HepG2 (cell line): ENCODE results near the gene NEU1. TPM values are rescaled to one million over a fixed set of nuclear protein-coding genes. Genes with fewer than 3 reads are reported as not detected.
"Not testable (repeated sequence)": the region's sequence is repeated elsewhere in the genome, so short reads cannot be mapped to it uniquely, and the experiment has no call there.

Experiments
- ATAC-seq: fragments of 200-7000 bp; cut with Tn5 transposase; 3 replicates; pipeline ENCODE4 v1.9.1; 2020; ENCODE audit warnings: mild to moderate bottlenecking, moderate library complexity
- BruUV-seq: library from RNA; stranded (reverse); fragments of 400-500 nt; replicated peaks from 2 replicates; lab custom pipeline; 2021; lab: Mats Ljungman, UMichigan
- CTCF ChIA-PET: fragments of 300-600 bp; formaldehyde crosslinking; extraction: SDS; loops from one replicate; lab custom pipeline; 2021; ENCODE audit warnings: low total read pairs, inconsistent platforms, low intra/inter-chr PET ratio; lab: Yijun Ruan, JAX
- POLR2A ChIA-PET: fragments of 350-600 bp; sonication (Branson Sonifier 250); formaldehyde crosslinking; loops from one replicate; lab custom pipeline; 2020; ENCODE audit warnings: antibody characterized with exemption, inconsistent platforms; lab: Yijun Ruan, JAX
- DNase-seq: peaks from one replicate; pipeline ENCODE4 v3.0.0-alpha.2; 2015; ENCODE audit warnings: low spot score
- FAIRE-seq: peaks from 3 replicates; lab custom pipeline; 2011; peaks lifted over from hg19 to GRCh38; lab: Jason Lieb, UNC
- H2AFZ ChIP-seq: one replicate; pipeline ENCODE4 v1.6.1; 2011; ENCODE audit warnings: low read length, inconsistent platforms
- H3K27ac ChIP-seq: fragments of 300-600 bp; 3 replicates; pipeline ENCODE4 v1.8.0; 2011; ENCODE audit warnings: mixed run types, mild to moderate bottlenecking, mixed read lengths, low read length, inconsistent platforms; ENCODE audit not compliant: insufficient read depth; ENCODE audit errors: extremely low read length
- H3K27me3 ChIP-seq, 2 experiments: fragments of 200-600 bp in 1 of 2; 2 replicates in 1 of 2; 3 replicates in 1 of 2; pipeline versions ENCODE4 v1.6.0 to v1.8.0; 2011; ENCODE audit warnings: low read length in 2 of 2, mild to moderate bottlenecking in 2 of 2, moderate library complexity in 2 of 2, inconsistent platforms in 1 of 2; ENCODE audit not compliant: insufficient read depth in 2 of 2, control insufficient read depth in 1 of 2
- H3K36me3 ChIP-seq, 2 experiments: fragments of 200-600 bp in 1 of 2; replicated peaks in 1 of 2; 2 replicates in 1 of 2; 3 replicates in 1 of 2; pipeline versions ENCODE4 v1.5.1 to v1.8.0; 2011; ENCODE audit warnings: low read length in 2 of 2, inconsistent platforms in 1 of 2; ENCODE audit not compliant: insufficient read depth in 2 of 2, control insufficient read depth in 1 of 2
- H3K4me1 ChIP-seq: 2 replicates; pipeline ENCODE4 v1.5.1; 2012; ENCODE audit warnings: low read length, inconsistent platforms; ENCODE audit not compliant: insufficient read depth
- H3K4me2 ChIP-seq: 2 replicates; pipeline ENCODE4 v1.6.0; 2011; ENCODE audit warnings: low read depth, low read length, inconsistent platforms
- H3K4me3 ChIP-seq, 3 experiments: fragments of 200-600 bp in 1 of 3; sonication (generic), shearing (Covaris generic) in 1 of 3; replicated peaks in 1 of 3; 2 replicates each; pipeline ENCODE4 v1.5.1; 2011 to 2016; ENCODE audit warnings: low read length in 3 of 3, inconsistent platforms in 2 of 3, low read depth in 2 of 3, mild to moderate bottlenecking in 2 of 3, control low read depth in 1 of 3, mixed read lengths in 1 of 3; ENCODE audit not compliant: insufficient read depth in 1 of 3
- H3K79me2 ChIP-seq: one replicate; pipeline ENCODE4 v1.6.1; 2011; ENCODE audit warnings: low read length, inconsistent platforms; ENCODE audit not compliant: insufficient read depth
- H3K9ac ChIP-seq: 2 replicates; pipeline ENCODE4 v1.6.0; 2011; ENCODE audit warnings: mild to moderate bottlenecking, low read depth, low read length, inconsistent platforms; ENCODE audit not compliant: insufficient read depth
- H3K9me3 ChIP-seq: 2 replicates; pipeline ENCODE4 v1.5.1; 2012; ENCODE audit warnings: mild to moderate bottlenecking, low read length
- H4K20me1 ChIP-seq: 2 replicates; pipeline ENCODE4 v1.6.0; 2011; ENCODE audit warnings: inconsistent platforms, mild to moderate bottlenecking, low read length, moderate library complexity; ENCODE audit not compliant: insufficient read depth
- PTBP1 ChIP-seq: fragments of 200-400 bp; formaldehyde crosslinking; IDR thresholded peaks from 2 replicates; pipeline ENCODE4 v1.6.1; 2018; ENCODE audit warnings: low read length, low read depth; ENCODE audit not compliant: poor library complexity, severe bottlenecking
- ZNF441 ChIP-seq: sonication (generic); formaldehyde crosslinking; IDR thresholded peaks from 2 replicates; pipeline ENCODE4 v1.7.0; 2021; ENCODE audit warnings: missing genetic modification reagents, borderline replicate concordance
- WGBS: methylation state at CpG from one replicate; pipeline ENCODE4 v1.1.6; 2017; ENCODE audit warnings: low lambda C conversion rate; 5-methylcytosine and 5-hydroxymethylcytosine counted together
- in situ Hi-C: cut with HindIII; loops from 2 replicates; pipeline ENCODE4 v1.10.0; 2017; ENCODE audit warnings: low pct_unique_long_range_greater_than_20kb; ENCODE audit not compliant: extremely low pct_ligation_motif_present
- intact Hi-C: fragments of 100-400 bp; cut with micrococcal nuclease; formaldehyde crosslinking; loops from one replicate; pipeline ENCODE4 v1.10.0; 2022; ENCODE audit not compliant: unreplicated experiment
- polyA plus RNA-seq, 8 experiments: library from polyadenylated mRNA; depleted of rRNA in 3 of 8; stranded (reverse) in 7 of 8; unstranded in 1 of 8; fragments of >200 nt; fragmentation: Illumina TruSeq in 4 of 8; extraction: Trizol in 4 of 8; gene quantifications; 2 replicates each; pipeline versions ENCODE4 v1.2.1 to v1.2.3, GENCODE V29; 2011 to 2016; ENCODE audit warnings: low read depth in 4 of 8, missing spikeins in 1 of 8, mixed read lengths in 1 of 8; ENCODE audit not compliant: insufficient read depth in 1 of 8
- total RNA-seq, 5 experiments: library from RNA; depleted of rRNA; stranded (reverse); fragments of >200 nt; fragmentation: Illumina TruSeq; extraction: Trizol; gene quantifications; 2 replicates each; pipeline ENCODE4 v1.2.3, GENCODE V29; 2016; ENCODE audit warnings: low read depth in 1 of 5
- TF ChIP-seq, protein P1 (sequence below): sonication (generic); formaldehyde crosslinking; IDR thresholded peaks from 2 replicates; pipeline ENCODE4 v1.5.0; 2020; ENCODE audit warnings: missing genetic modification reagents
- TF ChIP-seq, protein P2 (sequence below): sonication (generic); formaldehyde crosslinking; IDR thresholded peaks from 2 replicates; pipeline ENCODE4 v1.5.0; 2020; ENCODE audit warnings: mild to moderate bottlenecking, missing genetic modification reagents

Gene NEU1
- total and polyA plus RNA-seq, 2 of the 13 experiments (the other 11 are each of a cell fraction or from before 2014, with no cell fraction given): 215 to 297 TPM

DNA sequence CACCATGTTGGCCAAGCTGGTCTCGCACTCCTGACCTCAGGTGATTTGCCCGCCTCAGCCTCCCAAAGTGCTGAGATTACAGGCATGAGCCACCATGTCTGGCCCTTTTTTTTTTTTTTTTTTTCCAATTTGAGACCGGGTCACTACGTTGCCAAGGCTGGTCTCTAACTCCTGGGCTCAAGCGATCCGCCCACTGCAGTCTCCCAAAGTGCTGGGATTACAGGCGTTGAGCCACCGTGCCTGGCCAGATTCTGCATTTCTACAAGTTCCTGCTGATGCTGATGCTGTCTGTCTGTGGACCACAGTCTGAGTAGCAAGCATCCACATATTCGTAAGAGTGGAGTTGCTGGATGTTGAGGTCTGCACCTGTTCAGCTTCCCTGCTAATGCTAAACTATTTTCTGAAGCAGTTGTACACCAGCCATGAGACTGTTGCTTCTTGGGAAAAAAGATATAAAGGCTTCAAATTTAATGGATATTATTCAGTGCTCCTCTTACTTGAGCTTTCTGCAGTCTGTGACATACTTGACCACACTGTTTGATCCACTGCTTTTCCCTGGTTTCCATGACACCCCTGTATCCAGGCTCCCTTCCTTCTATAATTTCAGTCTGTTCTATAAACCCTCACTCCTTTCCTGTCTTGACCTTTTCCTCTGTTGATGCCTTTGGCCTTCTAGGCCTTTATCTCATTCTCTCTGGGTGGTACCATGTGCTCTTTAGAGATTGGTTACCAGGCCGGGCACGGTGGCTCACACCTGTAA lies 49.4 kb upstream of the NEU1 start:
- in situ Hi-C loops (loop anchor here (25.0 kb wide), 1 partner anchor 1050 kb away; the partner anchor contains the start of genes BRD2 and HLA-DMA), intact Hi-C loops (no loop called here)
- H4K20me1 ChIP-seq: no peaks in the 10 kb centered on the region
- H3K27ac ChIP-seq: no peak overlapping the region
- H3K36me3 ChIP-seq: no peaks in the 10 kb centered on the region
- H3K4me2 ChIP-seq: no peak overlapping the region
- ChIA-PET CTCF (no interaction called here), POLR2A (no interaction called here)
- H3K27me3 ChIP-seq: no peaks in the 10 kb centered on the region; a peak in 1 of 5 replicates
- BruUV-seq: no TSS peak
- TF ChIP-seq, protein P1, sequence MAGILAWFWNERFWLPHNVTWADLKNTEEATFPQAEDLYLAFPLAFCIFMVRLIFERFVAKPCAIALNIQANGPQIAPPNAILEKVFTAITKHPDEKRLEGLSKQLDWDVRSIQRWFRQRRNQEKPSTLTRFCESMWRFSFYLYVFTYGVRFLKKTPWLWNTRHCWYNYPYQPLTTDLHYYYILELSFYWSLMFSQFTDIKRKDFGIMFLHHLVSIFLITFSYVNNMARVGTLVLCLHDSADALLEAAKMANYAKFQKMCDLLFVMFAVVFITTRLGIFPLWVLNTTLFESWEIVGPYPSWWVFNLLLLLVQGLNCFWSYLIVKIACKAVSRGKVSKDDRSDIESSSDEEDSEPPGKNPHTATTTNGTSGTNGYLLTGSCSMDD: 0 out of 2 replicates have a peak, but pooled peaks have one; percentile 24
- TF ChIP-seq ZNF441 (CRISPR knock-in tag): no peak
- no peak for TF ChIP-seq PTBP1
- no peaks in the 10 kb centered on the region for H3K9me3 ChIP-seq
- H3K9ac ChIP-seq: no peak overlapping the region
- no peaks in the 10 kb centered on the region for H3K79me2 ChIP-seq
- FAIRE-seq (no peak), ATAC-seq (no peak), DNase-seq (no peak)
- peaks cover 33% of the 10 kb centered on the region for H3K4me1 ChIP-seq
- WGBS: 46% methylated on average over 11 of the region's 11 CpGs
- no peak overlapping the region for H2AFZ ChIP-seq
- no peak overlapping the region for H3K4me3 ChIP-seq

DNA sequence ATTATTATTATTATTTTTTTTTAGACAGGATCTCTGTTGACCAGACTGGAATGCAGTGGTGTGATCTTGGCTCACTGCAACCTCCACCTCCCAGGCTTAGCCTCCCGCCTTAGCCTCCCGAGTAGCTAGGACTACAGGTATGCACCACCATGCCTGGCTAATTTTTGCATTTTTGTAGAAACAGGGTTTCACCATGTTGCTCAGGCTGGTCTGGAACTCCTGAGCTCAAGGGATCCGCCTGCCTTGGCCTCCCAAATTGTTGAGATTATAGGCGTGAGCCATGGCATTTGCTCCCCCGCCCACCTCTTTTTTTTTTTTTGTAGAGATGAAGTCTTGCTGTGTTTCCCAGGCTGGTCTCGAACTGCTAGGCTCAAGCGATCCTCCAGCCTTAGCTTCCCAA lies 46.7 kb upstream of the NEU1 start:
- FAIRE-seq, BruUV-seq, H3K9ac ChIP-seq, H3K36me3 ChIP-seq, H3K4me3 ChIP-seq, ATAC-seq, H3K9me3 ChIP-seq, DNase-seq, H3K27ac ChIP-seq, H2AFZ ChIP-seq, H3K4me2 ChIP-seq, H3K79me2 ChIP-seq, H4K20me1 ChIP-seq, H3K27me3 ChIP-seq, CTCF ChIA-PET, intact Hi-C loops: not testable (repeated sequence)
- POLR2A ChIA-PET: interaction anchor here (1.0 to 3.9 kb wide), 6 partner anchors 12 to 41 kb away, joined by 3 to 27 read pairs (median 6); partner anchors contain the start of genes C2 and CFB
- 56% methylated on average over 7 of the region's 7 CpGs for WGBS
- H3K4me1 ChIP-seq: peaks cover 46% of the 10 kb centered on the region
- in situ Hi-C loops: loop anchor here (25.0 kb wide), 1 partner anchor 1053 kb away; the partner anchor contains the start of genes BRD2 and HLA-DMA
- TF ChIP-seq, protein P2, sequence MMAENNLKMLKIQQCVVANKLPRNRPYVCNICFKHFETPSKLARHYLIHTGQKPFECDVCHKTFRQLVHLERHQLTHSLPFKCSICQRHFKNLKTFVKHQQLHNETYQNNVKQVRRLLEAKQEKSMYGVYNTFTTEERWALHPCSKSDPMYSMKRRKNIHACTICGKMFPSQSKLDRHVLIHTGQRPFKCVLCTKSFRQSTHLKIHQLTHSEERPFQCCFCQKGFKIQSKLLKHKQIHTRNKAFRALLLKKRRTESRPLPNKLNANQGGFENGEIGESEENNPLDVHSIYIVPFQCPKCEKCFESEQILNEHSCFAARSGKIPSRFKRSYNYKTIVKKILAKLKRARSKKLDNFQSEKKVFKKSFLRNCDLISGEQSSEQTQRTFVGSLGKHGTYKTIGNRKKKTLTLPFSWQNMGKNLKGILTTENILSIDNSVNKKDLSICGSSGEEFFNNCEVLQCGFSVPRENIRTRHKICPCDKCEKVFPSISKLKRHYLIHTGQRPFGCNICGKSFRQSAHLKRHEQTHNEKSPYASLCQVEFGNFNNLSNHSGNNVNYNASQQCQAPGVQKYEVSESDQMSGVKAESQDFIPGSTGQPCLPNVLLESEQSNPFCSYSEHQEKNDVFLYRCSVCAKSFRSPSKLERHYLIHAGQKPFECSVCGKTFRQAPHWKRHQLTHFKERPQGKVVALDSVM (CRISPR knock-in tag): peak; percentile 77
